Caki2 (cell line): ENCODE results near the gene UBAC1. TPM values are rescaled to one million over a fixed set of nuclear protein-coding genes. Genes with fewer than 3 reads are reported as not detected.
A peak's percentile ranks its signal among the peaks of the same experiment; 100 is the strongest.

Experiments
- DNase-seq: peaks from one replicate; pipeline ENCODE4 v3.0.0-alpha.2; 2015; ENCODE audit warnings: low read depth
- in situ Hi-C: cut with HindIII; loops from 2 replicates; pipeline ENCODE4 v1.10.0; 2016; ENCODE audit warnings: low sequenced_read_pairs, low pct_unique_long_range_greater_than_20kb, mixed read lengths
- total RNA-seq: library from RNA; depleted of rRNA; stranded (reverse); fragments of >200 nt; shearing (Covaris generic); gene quantifications from 2 replicates; pipeline ENCODE4 v1.2.3, GENCODE V29; 2014; ENCODE audit warnings: low replicate concordance

Gene UBAC1
- total RNA-seq, 1 experiment from 2014 or later, result 72.0 TPM

- in situ Hi-C loops, result no loop called here
- DNase-seq, result no peak
Measured at GRCh38 chr9:135997090-135998015, 36.2 kb upstream of the UBAC1 start.

GRCh38 chr9:135995816-135996215, 34.6 kb upstream of the UBAC1 start:
- in situ Hi-C loops, result no loop called here
- no peak for DNase-seq

- in situ Hi-C loops, result no loop called here
Measured at GRCh38 chr9:135994501-135995192, 33.5 kb upstream of the UBAC1 start.

GRCh38 chr9:135993765-135994500, 32.8 kb upstream of the UBAC1 start:
- DNase-seq, result no peak
- in situ Hi-C loops, result no loop called here

More at GRCh38 chr9:135994501-135995192, 33.5 kb upstream of the UBAC1 start:
- DNase-seq, result no peak

GRCh38 chr9:135993409-135993742, 32.2 kb upstream of the UBAC1 start:
- no peak for DNase-seq
- in situ Hi-C loops, result no loop called here

GRCh38 chr9:135992486-135993408, 31.6 kb upstream of the UBAC1 start:
- in situ Hi-C loops, result no loop called here
- peak; percentile 69 for DNase-seq

GRCh38 chr9:135991771-135992170, 30.6 kb upstream of the UBAC1 start:
- no peak for DNase-seq
- in situ Hi-C loops, result no loop called here

GRCh38 chr9:135990468-135991429, 29.6 kb upstream of the UBAC1 start:
- DNase-seq, result no peak
- in situ Hi-C loops, result no loop called here

GRCh38 chr9:135989722-135990467, 28.7 kb upstream of the UBAC1 start:
- in situ Hi-C loops, result no loop called here
- DNase-seq, result no peak

GRCh38 chr9:135989157-135989556, 28.0 kb upstream of the UBAC1 start:
- no peak for DNase-seq
- in situ Hi-C loops, result no loop called here

- in situ Hi-C loops, result no loop called here
- no peak for DNase-seq
Measured at GRCh38 chr9:135988493-135988892, 27.3 kb upstream of the UBAC1 start.

- DNase-seq, result no peak
- in situ Hi-C loops, result no loop called here
Measured at GRCh38 chr9:135987838-135988404, 26.7 kb upstream of the UBAC1 start.

GRCh38 chr9:135986605-135987004, 25.4 kb upstream of the UBAC1 start:
- no peak for DNase-seq
- in situ Hi-C loops, result no loop called here

GRCh38 chr9:135985889-135986288, 24.7 kb upstream of the UBAC1 start:
- no peak for DNase-seq
- in situ Hi-C loops, result no loop called here

- DNase-seq, result no peak
- in situ Hi-C loops, result no loop called here
Measured at GRCh38 chr9:135985459-135985774, 24.2 kb upstream of the UBAC1 start.

- in situ Hi-C loops, result no loop called here
- DNase-seq, result no peak
Measured at GRCh38 chr9:135984072-135984710, 23.0 kb upstream of the UBAC1 start.
